ENCODE measurements around the gene GPC5. TPM values are rescaled to one million over a fixed set of nuclear protein-coding genes. Genes with fewer than 3 reads are reported as not detected.

Gene GPC5
- total RNA-seq, 1 experiment from 2014 or later = 0.15 TPM

DNA sequence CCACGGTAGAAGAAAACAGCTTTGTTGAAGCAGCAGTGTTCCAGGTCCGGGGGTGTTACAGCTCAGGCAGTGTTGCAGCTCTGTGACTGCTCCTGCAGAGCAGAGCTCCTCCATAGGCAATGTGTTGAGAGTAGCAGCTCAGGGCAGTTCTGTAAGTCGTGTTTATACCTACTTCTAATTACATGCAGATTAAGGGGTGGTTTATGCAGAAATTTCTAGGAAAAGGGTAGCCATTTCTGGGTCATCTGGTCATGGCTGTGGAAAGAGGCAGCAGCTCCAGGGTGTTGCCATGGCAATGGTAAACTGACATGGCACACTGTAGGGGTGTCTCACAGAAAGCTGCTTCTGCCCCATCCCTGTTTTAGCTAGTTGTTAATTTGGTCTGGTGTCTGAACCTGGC is 316.4 kb downstream of the GPC5 start:
- H2BK12ac ChIP-seq (ENCODE audit: insufficient read length, low read depth, low read length) = no peak overlapping the region
- H3K27ac ChIP-seq (ENCODE audit: insufficient read length, low read depth, low read length) = no peak overlapping the region
- no peak overlapping the region for H2BK20ac ChIP-seq (ENCODE audit: low read depth, low read length, poor library complexity, severe bottlenecking)
- Mint-ChIP-seq H3K9me3 (no peaks in the 10 kb centered on the region), H3K36me3 (ENCODE audit: insufficient read depth in 1 of 3, low read depth in 3 of 3) (no peaks in the 10 kb centered on the region), H3K4me3 (no peak overlapping the region), H3K27me3 (ENCODE audit: low read depth) (no peaks in the 10 kb centered on the region), H3K4me1 (peaks cover 3 to 13% of the 10 kb centered on the region in 2 experiments; a peak in 3 of 4 replicates), H3K27ac (peak overlapping the region in 1 of 3 experiments; percentile 22; a peak in 1 of 7 replicates)
- H3K27me3 ChIP-seq (ENCODE audit: insufficient read depth, low read length) = no peaks in the 10 kb centered on the region
- H2BK5ac ChIP-seq (ENCODE audit: insufficient read length, low read length) = no peak overlapping the region
- no peak overlapping the region for H3K18ac ChIP-seq (ENCODE audit: insufficient read length, low read depth, low read length)
- no peak for DNase-seq
- no peak overlapping the region for H2AFZ ChIP-seq (ENCODE audit: low read length)
- H3K56ac ChIP-seq (ENCODE audit: insufficient read length, low read depth, low read length) = no peak overlapping the region
- no peak overlapping the region for H4K91ac ChIP-seq (ENCODE audit: insufficient read length, low read depth, low read length)
- H4K5ac ChIP-seq (ENCODE audit: insufficient read length, low read depth, low read length) = no peak overlapping the region
- H4K8ac ChIP-seq (replicated peaks; ENCODE audit: insufficient read length, low read depth, low read length) = no peak overlapping the region
- H3K79me2 ChIP-seq (ENCODE audit: insufficient read depth, low read length) = no peaks in the 10 kb centered on the region
- peaks cover 2% of the 10 kb centered on the region; the same call in 1 of the 2 replicates for H3K4me1 ChIP-seq (ENCODE audit: insufficient read depth, low read length)
- no peak overlapping the region for H3T11ph ChIP-seq (ENCODE audit: low read length)
- H4K20me1 ChIP-seq (ENCODE audit: control insufficient read depth, insufficient read depth, insufficient read length) = no peaks in the 10 kb centered on the region
- TF ChIP-seq, protein P1, sequence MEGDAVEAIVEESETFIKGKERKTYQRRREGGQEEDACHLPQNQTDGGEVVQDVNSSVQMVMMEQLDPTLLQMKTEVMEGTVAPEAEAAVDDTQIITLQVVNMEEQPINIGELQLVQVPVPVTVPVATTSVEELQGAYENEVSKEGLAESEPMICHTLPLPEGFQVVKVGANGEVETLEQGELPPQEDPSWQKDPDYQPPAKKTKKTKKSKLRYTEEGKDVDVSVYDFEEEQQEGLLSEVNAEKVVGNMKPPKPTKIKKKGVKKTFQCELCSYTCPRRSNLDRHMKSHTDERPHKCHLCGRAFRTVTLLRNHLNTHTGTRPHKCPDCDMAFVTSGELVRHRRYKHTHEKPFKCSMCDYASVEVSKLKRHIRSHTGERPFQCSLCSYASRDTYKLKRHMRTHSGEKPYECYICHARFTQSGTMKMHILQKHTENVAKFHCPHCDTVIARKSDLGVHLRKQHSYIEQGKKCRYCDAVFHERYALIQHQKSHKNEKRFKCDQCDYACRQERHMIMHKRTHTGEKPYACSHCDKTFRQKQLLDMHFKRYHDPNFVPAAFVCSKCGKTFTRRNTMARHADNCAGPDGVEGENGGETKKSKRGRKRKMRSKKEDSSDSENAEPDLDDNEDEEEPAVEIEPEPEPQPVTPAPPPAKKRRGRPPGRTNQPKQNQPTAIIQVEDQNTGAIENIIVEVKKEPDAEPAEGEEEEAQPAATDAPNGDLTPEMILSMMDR (conservative IDR thresholded peaks at IDR 0.05) = no peak
- WGBS (ENCODE audit: extremely low coverage, insufficient read length, low lambda C conversion rate) = no CpG with 5 or more reads among the region's 3 CpGs
- no peaks in the 10 kb centered on the region for H3K9me3 ChIP-seq (ENCODE audit: control insufficient read depth, low read depth, low read length)
- no peak overlapping the region for H2BK15ac ChIP-seq (ENCODE audit: low read depth, low read length)
- no peaks in the 10 kb centered on the region for H3K23me2 ChIP-seq (ENCODE audit: insufficient read length, low read depth, low read length, poor library complexity, severe bottlenecking)
- H3K23ac ChIP-seq (ENCODE audit: insufficient read length, low read depth, low read length) = no peak overlapping the region
- H3K14ac ChIP-seq (ENCODE audit: insufficient read depth, low read length) = no peak overlapping the region
- H3K9ac ChIP-seq (ENCODE audit: extremely low read depth, insufficient read length, low read length) = no peak overlapping the region
- no peaks in the 10 kb centered on the region for H3K79me1 ChIP-seq (ENCODE audit: insufficient read depth, low read depth, low read length, poor library complexity, severe bottlenecking)
- no peak overlapping the region for H3K4ac ChIP-seq (ENCODE audit: low read depth, low read length)
- H2BK120ac ChIP-seq (ENCODE audit: low read depth, low read length, poor library complexity, severe bottlenecking) = no peak overlapping the region
- H3K4me2 ChIP-seq (ENCODE audit: insufficient read depth, insufficient read length, low read length) = no peak overlapping the region
- H2AK5ac ChIP-seq (ENCODE audit: insufficient read length, low read length) = no peak overlapping the region

Measured in H9 (cell line).